Measurements from ENCODE around the gene DNPH1. TPM values are rescaled to one million over a fixed set of nuclear protein-coding genes. Genes with fewer than 3 reads are reported as not detected.

The DNPH1 gene
- total RNA-seq, 1 donor: 21.6 TPM

GRCh38 chr6:43203029-43203717, 26.1 kb downstream of the DNPH1 start:
- TF ChIP-seq CTCF (IDR thresholded peaks at IDR 0.05; ENCODE audit: insufficient read depth, low read depth, low read length): no peak
- DNase-seq (ENCODE audit: low read depth): no peak
- no peak overlapping the region for H3K4me3 ChIP-seq (ENCODE audit: low read depth, low read length)

DNA sequence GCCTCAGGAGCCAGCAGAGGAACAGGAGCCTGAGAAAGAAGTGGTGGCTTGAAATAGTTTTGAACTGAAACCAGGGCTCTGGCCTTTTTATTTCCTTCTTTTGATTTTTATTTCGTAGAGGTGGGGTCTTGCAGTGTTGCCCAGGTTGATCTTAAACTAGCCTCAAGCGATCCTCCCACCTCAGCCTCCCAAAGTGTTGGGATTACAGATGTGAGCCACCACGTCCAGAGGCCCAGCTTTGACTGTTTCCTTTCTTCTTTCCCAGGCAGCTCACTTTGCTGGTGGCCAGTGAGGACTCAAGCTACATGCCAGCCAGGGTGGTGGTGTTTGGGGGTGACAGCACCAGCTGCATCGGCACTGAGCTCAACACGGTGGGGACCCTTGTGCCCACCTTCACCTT, 26.8 kb downstream of the DNPH1 start:
- DNase-seq (ENCODE audit: low read depth): no peak
- H3K4me3 ChIP-seq (ENCODE audit: low read depth, low read length): no peak overlapping the region
- no peak for TF ChIP-seq CTCF (IDR thresholded peaks at IDR 0.05; ENCODE audit: insufficient read depth, low read depth, low read length)

DNA sequence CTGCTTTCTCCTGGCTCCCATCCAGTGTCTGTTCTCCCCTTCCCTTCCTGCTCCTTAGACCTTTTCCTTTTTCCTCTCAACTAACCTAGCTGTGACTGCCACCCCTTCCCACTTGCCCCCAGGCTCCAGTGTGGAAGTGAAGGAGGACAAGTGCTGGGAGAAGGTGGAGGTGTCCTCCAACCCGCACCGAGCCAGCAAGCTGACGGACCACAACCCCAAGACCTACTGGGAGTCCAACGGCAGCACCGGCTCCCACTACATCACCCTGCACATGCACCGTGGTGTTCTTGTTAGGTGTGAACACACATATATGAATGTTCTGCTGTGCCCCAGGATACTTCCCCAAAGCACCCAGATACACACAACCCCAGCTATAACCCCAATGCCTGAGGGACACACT, 28.7 kb downstream of the DNPH1 start:
- no peak overlapping the region for H3K4me3 ChIP-seq (ENCODE audit: low read depth, low read length)
- DNase-seq (ENCODE audit: low read depth): no peak
- TF ChIP-seq CTCF (IDR thresholded peaks at IDR 0.05; ENCODE audit: insufficient read depth, low read depth, low read length): no peak

GRCh38 chr6:43199912-43200311, 29.4 kb downstream of the DNPH1 start:
- H3K4me3 ChIP-seq (ENCODE audit: low read depth, low read length): no peak overlapping the region
- no peak for DNase-seq (ENCODE audit: low read depth)
- no peak for TF ChIP-seq CTCF (IDR thresholded peaks at IDR 0.05; ENCODE audit: insufficient read depth, low read depth, low read length)

- TF ChIP-seq CTCF (IDR thresholded peaks at IDR 0.05; ENCODE audit: insufficient read depth, low read depth, low read length): no peak
- H3K4me3 ChIP-seq (ENCODE audit: low read depth, low read length): no peak overlapping the region
- DNase-seq (ENCODE audit: low read depth): no peak
Measured at GRCh38 chr6:43196337-43196736, 32.9 kb downstream of the DNPH1 start.

- no peak for TF ChIP-seq CTCF (IDR thresholded peaks at IDR 0.05; ENCODE audit: insufficient read depth, low read depth, low read length)
- DNase-seq (ENCODE audit: low read depth): no peak
- no peak overlapping the region for H3K4me3 ChIP-seq (ENCODE audit: low read depth, low read length)
Measured at GRCh38 chr6:43193929-43194328, 35.4 kb downstream of the DNPH1 start.

DNA sequence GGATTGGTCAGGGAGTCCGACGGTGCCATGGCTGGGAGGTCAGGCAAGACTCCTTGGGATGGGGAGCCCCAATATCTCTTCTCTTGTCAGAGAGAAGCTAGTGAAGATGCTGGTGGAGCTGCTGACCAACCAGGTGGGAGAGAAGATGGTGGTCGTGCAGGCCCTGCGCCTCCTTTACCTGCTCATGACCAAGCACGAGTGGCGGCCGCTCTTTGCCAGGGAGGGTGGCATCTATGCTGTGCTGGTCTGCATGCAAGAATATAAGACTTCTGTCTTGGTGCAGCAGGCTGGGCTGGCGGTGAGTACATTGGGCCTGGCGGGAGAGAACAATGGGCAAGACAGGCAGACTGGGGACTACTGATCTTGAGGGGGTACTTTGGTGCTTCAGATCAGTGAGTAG, 36.4 kb downstream of the DNPH1 start:
- H3K4me3 ChIP-seq (ENCODE audit: low read depth, low read length): no peak overlapping the region
- no peak for TF ChIP-seq CTCF (IDR thresholded peaks at IDR 0.05; ENCODE audit: insufficient read depth, low read depth, low read length)
- DNase-seq (ENCODE audit: low read depth): no peak
